ENCODE results near the gene NTN3. TPM values are rescaled to one million over a fixed set of nuclear protein-coding genes. Genes with fewer than 3 reads are reported as not detected.
A peak's percentile ranks its signal among the peaks of the same experiment; 100 is the strongest.

NTN3 gene
- total and polyA plus RNA-seq, 8 donors, result 0.07 to 0.22 (median 0.09) TPM; not detected in 3

DNA sequence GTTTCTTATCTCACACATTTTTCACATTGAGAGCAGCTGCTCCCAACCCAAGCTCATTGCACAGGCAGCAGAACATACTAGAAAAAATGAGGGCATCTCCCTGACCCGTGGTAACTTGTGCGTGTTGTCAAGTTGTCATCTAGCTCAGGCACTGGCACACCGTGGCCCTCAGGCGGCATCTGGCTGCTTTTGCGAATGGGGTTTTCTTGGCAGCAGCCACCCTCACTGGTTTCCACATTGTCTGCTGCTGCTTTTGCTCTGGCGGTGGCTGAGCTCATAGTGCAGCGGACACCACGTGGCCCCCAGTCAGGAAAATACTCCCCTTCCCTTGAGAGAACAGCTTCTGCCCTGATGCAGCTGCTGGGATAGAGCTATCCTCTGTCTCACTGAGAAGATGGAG is 20.6 kb upstream of the NTN3 start:
- Histone ChIP-seq H3K4me3 (no peak overlapping the region), H3K36me3 (peaks cover 0 to 4% (median 0%) of the 10 kb centered on the region in 3 donors), H3K4me1 (no peaks in the 10 kb centered on the region), H3K27me3 (no peaks in the 10 kb centered on the region), H3K9me3 (no peaks in the 10 kb centered on the region), H3K27ac (no peak overlapping the region)
- WGBS, 2 donors, result 92 to 93% methylated on average over 8 of the region's 8 CpGs
- ATAC-seq, result no peak
- TF ChIP-seq, protein P1, sequence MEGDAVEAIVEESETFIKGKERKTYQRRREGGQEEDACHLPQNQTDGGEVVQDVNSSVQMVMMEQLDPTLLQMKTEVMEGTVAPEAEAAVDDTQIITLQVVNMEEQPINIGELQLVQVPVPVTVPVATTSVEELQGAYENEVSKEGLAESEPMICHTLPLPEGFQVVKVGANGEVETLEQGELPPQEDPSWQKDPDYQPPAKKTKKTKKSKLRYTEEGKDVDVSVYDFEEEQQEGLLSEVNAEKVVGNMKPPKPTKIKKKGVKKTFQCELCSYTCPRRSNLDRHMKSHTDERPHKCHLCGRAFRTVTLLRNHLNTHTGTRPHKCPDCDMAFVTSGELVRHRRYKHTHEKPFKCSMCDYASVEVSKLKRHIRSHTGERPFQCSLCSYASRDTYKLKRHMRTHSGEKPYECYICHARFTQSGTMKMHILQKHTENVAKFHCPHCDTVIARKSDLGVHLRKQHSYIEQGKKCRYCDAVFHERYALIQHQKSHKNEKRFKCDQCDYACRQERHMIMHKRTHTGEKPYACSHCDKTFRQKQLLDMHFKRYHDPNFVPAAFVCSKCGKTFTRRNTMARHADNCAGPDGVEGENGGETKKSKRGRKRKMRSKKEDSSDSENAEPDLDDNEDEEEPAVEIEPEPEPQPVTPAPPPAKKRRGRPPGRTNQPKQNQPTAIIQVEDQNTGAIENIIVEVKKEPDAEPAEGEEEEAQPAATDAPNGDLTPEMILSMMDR (IDR thresholded peaks at IDR 0.05), result no peak
- DNase-seq, result no peak
- no peak for FAIRE-seq
- intact Hi-C loops (cut with DNase I), result no loop called here

DNA sequence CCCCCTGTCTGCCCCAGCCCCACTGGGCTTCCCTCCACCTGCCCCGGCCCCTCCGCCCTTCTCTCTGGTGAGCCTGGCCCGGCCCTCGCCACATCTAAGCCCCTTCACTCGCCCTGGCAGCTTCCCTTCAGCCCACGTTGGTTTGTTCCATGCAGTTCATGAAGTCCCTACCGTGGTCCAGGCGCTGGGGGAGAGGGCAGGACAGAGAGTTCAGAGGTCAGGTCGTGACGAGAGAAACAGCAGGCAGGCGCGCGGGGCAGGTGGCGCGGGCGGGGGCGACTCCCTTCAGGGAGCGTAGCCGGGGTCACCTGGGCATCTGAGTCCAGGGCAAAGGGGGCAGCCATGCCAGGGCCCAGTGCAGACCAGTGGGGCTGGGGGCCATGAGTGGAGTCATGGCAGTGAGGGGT is 20.1 kb upstream of the NTN3 start:
- Histone ChIP-seq H3K4me1 (no peaks in the 10 kb centered on the region), H3K27me3 (no peaks in the 10 kb centered on the region), H3K36me3 (peaks cover 0 to 4% (median 0%) of the 10 kb centered on the region in 3 donors), H3K4me3 (no peak overlapping the region), H3K9me3 (no peaks in the 10 kb centered on the region), H3K27ac (no peak overlapping the region)
- DNase-seq (peak in 1 of 6 donors; percentile 43), FAIRE-seq (no peak), ATAC-seq (no peak)
- 94 to 95% methylated on average over 19 of the region's 19 CpGs for WGBS, 2 donors
- TF ChIP-seq, protein P1 (IDR thresholded peaks at IDR 0.05), result no peak
- intact Hi-C loops (cut with DNase I), result no loop called here

DNA sequence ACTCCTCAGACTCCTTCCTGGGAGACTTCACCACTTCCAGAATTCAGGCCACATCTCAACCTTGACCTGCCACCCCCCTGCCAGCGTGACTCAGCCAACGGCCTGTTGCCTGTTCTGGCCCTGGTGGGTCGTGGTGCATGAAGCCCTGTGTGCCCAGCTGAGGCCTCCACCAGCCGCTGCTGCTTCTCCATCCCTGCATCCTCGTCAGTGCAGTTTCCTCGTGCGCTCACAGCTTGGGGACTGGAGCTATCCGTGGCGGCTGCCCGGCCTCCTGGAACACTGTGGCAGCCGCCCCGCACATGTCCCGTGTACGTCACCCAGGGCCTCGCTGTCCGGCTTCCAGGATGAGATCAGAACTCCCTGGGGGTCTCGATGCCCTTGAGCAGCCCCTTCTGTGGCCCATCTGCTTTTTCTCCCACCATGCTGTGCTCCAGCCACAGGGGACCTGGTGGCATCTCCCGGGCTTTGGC is 19.2 kb upstream of the NTN3 start:
- peak in 1 of 6 donors; percentile 45 for DNase-seq
- WGBS, 2 donors, result 92 to 93% methylated on average over 18 of the region's 18 CpGs
- no peak for FAIRE-seq
- H3K9me3 ChIP-seq, result no peaks in the 10 kb centered on the region
- TF ChIP-seq, protein P1 (IDR thresholded peaks at IDR 0.05), result no peak
- H3K4me1 ChIP-seq, result no peaks in the 10 kb centered on the region
- no peak overlapping the region for H3K4me3 ChIP-seq
- intact Hi-C loops (cut with DNase I), result no loop called here
- no peaks in the 10 kb centered on the region for H3K27me3 ChIP-seq
- no peak overlapping the region for H3K27ac ChIP-seq
- H3K36me3 ChIP-seq, result no peaks in the 10 kb centered on the region
- ATAC-seq, result no peak

DNA sequence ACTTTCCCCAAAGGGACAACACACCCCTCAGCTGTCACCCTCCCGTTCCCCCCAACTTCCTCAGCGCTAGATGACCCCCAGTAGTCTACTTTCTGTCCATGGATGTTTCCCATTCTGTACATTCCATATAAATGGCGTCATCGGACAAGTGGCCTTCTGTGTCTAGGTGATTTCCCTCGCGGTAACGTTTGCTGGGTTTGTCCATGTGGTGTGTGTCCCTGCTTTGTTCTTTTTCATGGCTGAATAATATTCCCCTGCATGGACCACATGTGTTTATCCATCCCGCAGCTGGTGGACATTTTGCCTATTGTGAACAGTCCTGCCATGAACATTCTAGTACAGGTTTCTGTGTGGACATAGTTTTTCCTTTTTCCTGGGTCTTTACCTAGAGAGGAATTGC is 18.4 kb upstream of the NTN3 start:
- H3K27ac ChIP-seq, result no peak overlapping the region
- DNase-seq (no peak), ATAC-seq (no peak), FAIRE-seq (no peak)
- H3K4me3 ChIP-seq, result no peak overlapping the region
- 95 to 98% methylated on average over 8 of the region's 8 CpGs for WGBS, 2 donors
- no peaks in the 10 kb centered on the region for H3K27me3 ChIP-seq
- TF ChIP-seq, protein P1 (IDR thresholded peaks at IDR 0.05), result no peak
- H3K36me3 ChIP-seq, result no peaks in the 10 kb centered on the region
- H3K9me3 ChIP-seq, result no peaks in the 10 kb centered on the region
- intact Hi-C loops (cut with DNase I), result no loop called here
- H3K4me1 ChIP-seq, result no peaks in the 10 kb centered on the region

DNA sequence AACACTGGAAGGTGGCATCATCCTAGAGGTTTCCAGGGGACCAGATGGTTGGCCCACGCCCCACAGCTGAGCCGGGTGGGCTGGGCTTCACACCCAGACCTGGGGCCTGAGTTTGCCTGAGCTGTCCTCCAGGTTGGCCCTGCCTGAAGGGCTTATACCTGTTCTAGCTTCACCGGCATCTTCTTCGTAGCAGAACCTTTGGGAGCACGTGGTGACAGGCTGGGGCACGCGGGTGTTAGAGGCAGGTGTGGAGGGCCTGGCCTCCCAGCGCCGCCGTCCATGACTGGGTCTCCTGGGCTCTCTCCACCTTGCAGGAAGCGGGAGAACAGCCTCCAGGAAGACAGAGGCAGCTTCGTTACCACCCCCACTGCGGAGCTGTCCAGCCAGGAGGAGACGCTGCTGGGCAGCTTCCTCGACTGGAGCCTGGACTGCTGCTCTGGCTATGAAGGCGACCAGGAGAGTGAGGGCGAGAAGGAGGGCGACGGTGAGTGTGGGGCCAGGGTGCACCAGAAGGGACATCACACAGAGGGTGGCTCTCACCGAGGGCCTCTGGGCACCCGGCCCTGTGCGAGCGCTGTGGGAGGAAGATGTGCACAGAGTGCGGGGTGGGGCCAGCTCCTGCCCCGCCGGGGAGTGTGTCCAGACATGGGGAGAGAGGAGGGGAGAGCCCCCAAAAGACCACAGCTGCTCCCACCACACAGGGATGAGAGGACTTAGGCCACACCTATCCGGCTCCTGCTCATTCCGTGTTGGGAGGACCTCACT is 15.8 kb upstream of the NTN3 start:
- no peaks in the 10 kb centered on the region for H3K9me3 ChIP-seq
- no peak overlapping the region for H3K4me3 ChIP-seq
- 94 to 97% methylated on average over 28 of the region's 28 CpGs for WGBS, 2 donors
- no peaks in the 10 kb centered on the region for H3K27me3 ChIP-seq
- FAIRE-seq (no peak), DNase-seq (no peak), ATAC-seq (no peak)
- intact Hi-C loops (cut with DNase I), result no loop called here
- H3K36me3 ChIP-seq, result no peaks in the 10 kb centered on the region
- H3K27ac ChIP-seq, result no peak overlapping the region
- TF ChIP-seq, protein P1 (IDR thresholded peaks at IDR 0.05), result no peak
- H3K4me1 ChIP-seq, result peaks cover 0 to 7% (median 0%) of the 10 kb centered on the region in 3 donors

Measured in pancreas (tissue), 10 donors.